Amygdala (tissue), 56 donors: ENCODE data around the gene LZTS2.
"Not testable (repeated sequence)": the region's sequence is repeated elsewhere in the genome, so short reads cannot be mapped to it uniquely, and the experiment has no call there.

Experiments
- DNase-seq, 56 donors: peaks; one replicate each; lab custom pipeline; 2025; lab: John Stamatoyannopoulos, UW

The LZTS2 gene, protein sequence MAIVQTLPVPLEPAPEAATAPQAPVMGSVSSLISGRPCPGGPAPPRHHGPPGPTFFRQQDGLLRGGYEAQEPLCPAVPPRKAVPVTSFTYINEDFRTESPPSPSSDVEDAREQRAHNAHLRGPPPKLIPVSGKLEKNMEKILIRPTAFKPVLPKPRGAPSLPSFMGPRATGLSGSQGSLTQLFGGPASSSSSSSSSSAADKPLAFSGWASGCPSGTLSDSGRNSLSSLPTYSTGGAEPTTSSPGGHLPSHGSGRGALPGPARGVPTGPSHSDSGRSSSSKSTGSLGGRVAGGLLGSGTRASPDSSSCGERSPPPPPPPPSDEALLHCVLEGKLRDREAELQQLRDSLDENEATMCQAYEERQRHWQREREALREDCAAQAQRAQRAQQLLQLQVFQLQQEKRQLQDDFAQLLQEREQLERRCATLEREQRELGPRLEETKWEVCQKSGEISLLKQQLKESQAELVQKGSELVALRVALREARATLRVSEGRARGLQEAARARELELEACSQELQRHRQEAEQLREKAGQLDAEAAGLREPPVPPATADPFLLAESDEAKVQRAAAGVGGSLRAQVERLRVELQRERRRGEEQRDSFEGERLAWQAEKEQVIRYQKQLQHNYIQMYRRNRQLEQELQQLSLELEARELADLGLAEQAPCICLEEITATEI

GRCh38 chr10:100999742-101000126, at the start of gene LZTS2:
Gene LZTS2 (plus strand): TSS chr10:100999808. CDS start chr10:101002539, 2,731 bp downstream.
- peak in 8 of 56 donors; percentile 56 to 79 (median 63) for DNase-seq

DNA sequence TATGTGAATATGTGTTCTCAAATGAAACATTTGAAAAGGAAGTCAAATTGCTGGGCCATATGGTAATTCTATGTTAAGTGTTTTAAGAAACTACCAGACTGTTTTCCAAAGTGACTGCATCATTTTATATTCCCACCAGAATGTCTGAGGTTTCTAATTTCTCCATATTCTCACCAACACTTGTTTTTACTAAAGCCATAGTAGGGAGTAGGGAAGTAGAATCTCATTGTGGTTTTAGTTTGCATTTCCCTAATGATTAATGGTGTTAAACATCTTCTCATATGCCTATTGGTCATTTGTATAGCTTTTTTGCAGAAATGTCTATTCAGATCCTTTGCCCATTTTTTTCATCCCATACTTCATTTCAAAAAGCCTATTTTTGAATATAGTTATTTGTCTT, 39.4 kb upstream of the LZTS2 start:
- DNase-seq: no peak

- no peak for DNase-seq
These were observed 37.1 kb upstream of the LZTS2 start for GRCh38 chr10:100962351-100963080.

DNA sequence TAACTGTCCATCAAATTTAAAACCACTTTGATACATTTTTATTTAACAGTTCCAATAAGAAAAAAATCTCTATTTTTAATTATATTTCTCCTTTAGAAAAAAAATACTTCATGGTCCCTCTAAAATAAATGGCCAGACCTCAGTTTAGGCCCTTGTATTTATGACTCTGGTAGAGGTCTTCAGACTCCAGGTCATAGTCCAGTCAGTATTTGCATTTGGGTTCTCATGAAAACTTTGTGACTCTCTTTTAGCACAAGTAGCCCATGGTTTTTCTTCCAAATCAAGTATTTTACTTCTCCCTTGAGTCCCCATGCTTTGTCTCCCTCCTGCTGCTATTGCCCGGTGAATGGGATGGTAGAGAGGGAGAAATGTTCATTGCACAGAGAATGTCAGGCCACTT, 35.8 kb upstream of the LZTS2 start:
- no peak for DNase-seq

GRCh38 chr10:100965820-100966219, 33.8 kb upstream of the LZTS2 start:
- DNase-seq: no peak

DNA sequence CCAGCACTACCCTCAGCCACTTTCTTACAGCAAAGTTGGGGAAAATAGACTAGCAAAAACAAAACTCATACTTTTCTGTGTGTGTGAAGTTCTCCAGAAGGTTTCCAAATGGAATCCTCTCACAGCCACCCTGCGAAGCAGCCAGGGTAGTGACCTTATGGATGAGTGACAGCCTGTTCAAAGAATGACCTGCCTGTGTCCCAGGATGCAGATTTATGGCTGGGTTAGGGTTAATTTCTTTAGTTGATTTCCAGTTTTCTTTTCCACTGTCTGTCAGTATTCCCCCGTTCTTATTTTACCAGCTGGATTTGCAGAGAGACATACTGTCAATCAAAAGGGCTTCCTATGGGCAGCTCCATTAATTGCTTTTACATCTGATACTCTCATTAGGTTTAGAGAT, 32.7 kb upstream of the LZTS2 start:
- DNase-seq: no peak

DNA sequence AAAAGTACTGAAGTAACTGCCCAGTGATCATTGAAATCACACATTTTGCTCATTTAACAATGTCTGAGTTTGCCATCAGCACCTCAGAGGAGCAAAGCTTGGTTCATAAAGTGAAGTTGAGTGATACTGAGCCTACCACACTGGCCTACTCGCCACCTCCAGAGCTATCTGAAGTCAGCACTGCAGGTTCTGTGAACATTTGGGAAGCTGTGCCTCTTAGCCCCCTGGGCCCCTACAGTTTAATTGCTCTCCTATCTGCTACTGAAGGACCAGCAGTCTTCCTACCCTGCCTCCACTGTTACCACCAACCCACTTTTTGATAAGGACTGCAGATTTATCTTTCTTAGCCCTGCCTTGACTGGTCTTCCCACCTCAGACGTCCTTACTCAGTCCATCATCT, 32.3 kb upstream of the LZTS2 start:
- no peak for DNase-seq

GRCh38 chr10:100968062-100968736, 31.4 kb upstream of the LZTS2 start:
- peak in 4 of 56 donors; percentile 6 to 22 (median 16) for DNase-seq

GRCh38 chr10:100968863-100969186, 30.8 kb upstream of the LZTS2 start:
- no peak for DNase-seq

DNA sequence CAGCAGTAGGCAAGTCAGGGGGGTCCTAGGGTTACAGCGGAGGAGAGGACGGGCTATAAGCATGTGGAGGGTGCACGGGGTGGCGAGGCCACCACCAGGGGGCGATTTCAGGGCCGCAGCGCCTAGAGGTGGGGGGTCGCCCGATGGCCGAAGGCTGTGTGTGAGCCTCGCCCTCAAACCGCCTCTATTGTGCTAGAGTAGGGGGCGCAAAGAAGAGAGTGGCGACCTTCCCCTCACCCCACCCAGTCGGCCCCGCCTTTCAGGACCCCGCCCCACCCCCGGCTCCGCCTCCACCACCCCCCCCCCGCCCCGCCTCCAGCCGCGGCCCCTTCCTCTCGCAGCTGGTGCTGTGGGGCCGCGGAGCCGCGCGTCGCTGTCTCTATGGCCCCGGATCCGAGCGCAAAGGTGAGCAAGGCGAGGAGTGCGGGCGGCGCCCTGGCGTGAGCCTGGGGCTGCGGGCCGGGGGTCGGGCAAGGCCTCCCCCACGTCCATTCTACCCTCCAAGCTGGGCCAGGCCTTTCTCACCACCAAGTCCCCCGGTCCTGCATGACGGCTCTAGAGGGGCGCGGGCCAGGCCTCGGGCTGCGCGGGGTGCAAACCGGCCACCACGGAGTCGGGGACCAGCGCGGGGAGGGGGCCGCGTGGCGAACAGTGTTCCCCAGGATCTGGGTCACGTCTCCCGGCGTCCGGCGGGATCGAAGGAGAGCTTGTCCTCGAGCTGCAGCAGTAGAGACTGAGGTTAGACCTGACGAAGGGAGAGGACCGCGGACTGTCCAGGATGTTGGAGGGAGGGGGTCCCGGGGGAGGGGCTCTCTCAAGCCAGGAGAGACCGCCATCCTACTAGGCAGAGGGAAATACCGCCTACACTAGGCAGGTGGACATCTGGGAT, 30.2 kb upstream of the LZTS2 start, which contains the start of gene SEMA4G:
Gene SEMA4G (plus strand): TSS at position 318 of the 889 bp plus-strand sequence. CDS start 3,409 bp downstream, outside the sequence.
- peak in 15 of 56 donors; percentile 9 to 57 (median 29) for DNase-seq

DNA sequence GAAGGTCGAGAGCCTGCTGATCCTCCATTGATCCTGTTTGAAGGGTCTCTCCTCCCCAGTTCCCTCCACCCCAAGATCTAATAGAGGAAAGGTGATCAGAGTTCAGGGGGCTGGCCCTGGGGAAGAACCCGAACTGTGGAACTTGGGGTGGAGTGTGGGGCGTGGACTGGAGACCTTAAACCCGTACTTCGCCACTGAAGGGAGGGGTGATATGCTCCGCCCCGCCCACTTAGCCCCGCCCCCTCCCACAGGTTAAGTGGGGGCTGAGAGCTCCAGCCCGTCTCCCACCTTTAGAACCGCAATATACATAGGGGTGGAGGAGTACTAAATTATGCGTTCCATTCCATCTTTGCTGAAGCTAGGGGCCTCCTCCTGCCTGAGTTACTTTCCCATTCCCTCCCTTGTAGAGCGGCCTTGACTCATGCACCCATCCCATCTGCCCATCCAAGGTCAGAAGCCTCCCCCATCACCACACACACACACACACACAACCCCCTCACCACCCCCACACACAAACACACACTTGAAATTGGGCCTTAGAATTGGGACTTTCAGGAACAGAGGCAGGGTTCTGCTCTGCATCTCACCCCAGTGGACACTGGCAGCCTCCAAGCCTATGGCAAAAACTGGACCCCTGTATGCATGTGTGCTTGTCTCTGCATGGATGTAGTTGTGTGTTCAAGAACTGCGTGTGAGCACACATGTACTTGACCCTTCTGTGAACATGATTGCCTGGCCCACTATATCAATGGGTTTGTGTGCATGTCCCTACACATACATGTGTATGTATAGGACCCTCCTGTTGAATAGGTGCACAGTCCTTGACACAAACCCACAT, 29.3 kb upstream of the LZTS2 start:
- peak in 1 of 56 donors; percentile 37 for DNase-seq

GRCh38 chr10:100970914-100971811, 28.4 kb upstream of the LZTS2 start:
- DNase-seq: no peak

DNA sequence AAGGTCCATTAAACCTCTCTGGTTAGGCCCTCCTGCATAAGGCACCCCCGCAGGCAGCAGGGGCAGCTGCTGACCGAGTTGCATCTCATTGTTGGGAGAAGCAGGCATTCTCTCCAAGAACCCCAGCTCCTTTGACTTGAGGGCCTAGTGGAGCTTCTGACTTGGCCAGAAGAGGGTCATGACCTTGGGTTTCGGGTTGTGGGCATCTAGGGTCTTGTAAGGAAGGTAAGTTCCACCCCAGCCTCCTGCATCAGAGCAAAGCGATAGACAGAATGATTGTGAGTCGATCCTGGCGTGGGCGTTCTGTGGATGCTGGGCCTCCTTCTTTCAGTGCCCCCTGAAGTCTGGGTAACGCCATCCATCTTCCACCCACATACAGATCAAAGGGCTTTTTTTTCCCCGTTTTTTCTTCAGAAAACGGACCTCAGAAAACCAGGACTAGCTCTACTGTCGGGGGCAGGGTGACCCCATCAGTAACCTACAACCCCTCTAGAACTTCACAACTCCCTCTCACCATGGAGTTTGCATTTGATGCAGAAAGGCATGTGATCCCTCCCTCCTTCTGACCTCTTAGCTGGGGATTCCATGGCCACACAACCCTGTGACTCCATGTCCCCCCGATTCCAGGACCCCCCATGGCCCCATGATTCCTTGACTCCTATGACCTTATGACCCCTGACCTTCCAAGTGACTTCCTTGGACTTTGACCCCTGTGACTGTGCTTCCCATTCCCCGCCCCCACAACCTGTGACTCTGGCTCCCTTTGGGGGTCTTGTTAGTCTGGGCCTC, 27.3 kb upstream of the LZTS2 start:
- DNase-seq: no peak

DNA sequence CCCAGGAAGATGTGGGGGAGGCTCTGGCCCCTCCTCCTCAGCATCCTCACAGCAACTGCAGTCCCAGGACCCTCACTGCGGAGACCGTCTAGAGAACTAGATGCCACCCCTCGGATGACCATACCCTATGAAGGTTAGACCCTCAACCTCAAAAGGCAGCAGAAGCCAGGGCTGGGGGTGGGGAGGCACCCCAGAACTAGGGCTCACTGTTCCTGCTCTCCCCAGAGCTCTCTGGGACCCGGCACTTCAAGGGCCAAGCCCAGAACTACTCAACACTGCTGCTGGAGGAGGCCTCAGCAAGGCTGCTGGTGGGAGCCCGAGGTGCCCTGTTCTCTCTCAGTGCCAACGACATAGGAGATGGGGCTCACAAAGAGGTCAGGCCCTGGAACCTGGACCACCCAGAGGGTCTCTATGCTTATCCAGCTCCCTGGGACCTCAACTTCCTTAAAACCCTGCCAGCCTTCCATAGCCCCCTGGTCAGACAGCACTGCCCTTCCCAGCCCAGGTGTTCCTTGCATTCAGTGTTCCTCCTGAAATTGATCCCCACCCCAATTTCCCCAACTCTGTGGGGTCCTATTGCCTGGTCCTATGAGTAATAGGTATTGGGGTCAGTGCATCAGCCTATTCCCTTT, 26.6 kb upstream of the LZTS2 start:
- no peak for DNase-seq

- DNase-seq: not testable (repeated sequence)
These were observed 24.2 kb upstream of the LZTS2 start for GRCh38 chr10:100975397-100975796.

DNA sequence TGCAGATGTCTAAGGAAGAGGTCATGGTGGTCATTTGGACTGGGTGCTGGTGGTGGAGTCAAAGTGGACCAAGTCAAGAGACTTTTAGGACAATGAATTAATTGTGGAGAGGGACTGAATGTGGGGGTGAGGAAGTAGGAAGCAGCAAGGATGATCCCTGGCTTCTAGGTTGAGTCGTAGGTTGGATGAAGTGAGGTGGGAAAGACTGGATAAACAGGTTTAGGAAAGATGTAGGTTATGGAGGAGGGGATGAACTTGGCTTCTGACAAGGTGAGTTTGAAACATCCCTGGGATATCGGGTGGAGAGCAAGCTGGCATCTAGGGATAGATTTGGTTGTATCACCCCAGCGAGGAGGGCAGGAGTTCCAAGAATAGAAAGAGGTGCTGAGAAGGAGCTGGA, 22.7 kb upstream of the LZTS2 start:
- no peak for DNase-seq
